Lung (tissue), 12 donors: ENCODE data around the gene BABAM2. TPM values are rescaled to one million over a fixed set of nuclear protein-coding genes. Genes with fewer than 3 reads are reported as not detected.
"Not testable (repeated sequence)": the region's sequence is repeated elsewhere in the genome, so short reads cannot be mapped to it uniquely, and the experiment has no call there.

Experiments
- ATAC-seq: fragments of 200-7000 bp; cut with Tn5 transposase; one replicate; pipeline ENCODE4 v1.9.1; 2020; ENCODE audit warnings: moderate number of reproducible peaks; ENCODE audit not compliant: insufficient read depth, low FRiP score
- DNase-seq, 3 donors: peaks; one replicate each; pipeline ENCODE4 v3.0.0-alpha.2; 2013 to 2017
- H3K27ac ChIP-seq, 2 donors: one replicate each; pipeline ENCODE4 v1.5.1; 2013; ENCODE audit warnings: mild to moderate bottlenecking in 2 of 2, moderate library complexity in 2 of 2, control low read depth in 1 of 2, inconsistent platforms in 1 of 2, low read depth in 1 of 2, low read length in 1 of 2
- H3K27me3 ChIP-seq, 3 donors: one replicate each; pipeline ENCODE4 v1.5.1; 2013; ENCODE audit warnings: low read length in 2 of 3; ENCODE audit not compliant: control insufficient read depth in 3 of 3, insufficient read depth in 3 of 3
- H3K36me3 ChIP-seq, 4 donors: one replicate each; pipeline ENCODE4 v1.5.1; 2013; ENCODE audit warnings: low read length in 4 of 4, mild to moderate bottlenecking in 1 of 4, moderate library complexity in 1 of 4; ENCODE audit not compliant: control insufficient read depth in 4 of 4, insufficient read depth in 4 of 4
- H3K4me1 ChIP-seq, 5 donors: one replicate each; pipeline ENCODE4 v1.5.1; 2013; ENCODE audit warnings: low read length in 5 of 5, mild to moderate bottlenecking in 2 of 5, moderate library complexity in 1 of 5; ENCODE audit not compliant: control insufficient read depth in 5 of 5, insufficient read depth in 5 of 5
- H3K4me3 ChIP-seq: one replicate; pipeline ENCODE4 v1.5.1; 2013; ENCODE audit warnings: mild to moderate bottlenecking, control low read depth, moderate library complexity
- H3K9ac ChIP-seq, 2 donors: one replicate each; pipeline ENCODE4 v1.5.1; 2013; ENCODE audit warnings: low read length in 2 of 2, control low read depth in 1 of 2; ENCODE audit not compliant: insufficient read depth in 1 of 2
- H3K9me3 ChIP-seq, 4 donors: one replicate each; pipeline ENCODE4 v1.5.1; 2013; ENCODE audit warnings: low read length in 3 of 4, mild to moderate bottlenecking in 1 of 4, moderate library complexity in 1 of 4; ENCODE audit not compliant: control insufficient read depth in 4 of 4, insufficient read depth in 3 of 4
- CTCF ChIP-seq: IDR thresholded peaks from 2 replicates; pipeline ENCODE4 v1.5.1; 2012; ENCODE audit warnings: mild to moderate bottlenecking; ENCODE audit errors: control extremely low read depth, extremely low read depth
- WGBS, 2 donors: extraction: QIAGEN DNeasy Blood & Tissue Kit; methylation state at CpG; one replicate each; pipeline ENCODE4 v1.1.7; 2013; 5-methylcytosine and 5-hydroxymethylcytosine counted together
- polyA plus RNA-seq, 2 donors: library from polyadenylated mRNA; stranded (reverse); fragments of 200-250 nt; gene quantifications; one replicate each; pipeline ENCODE4 v1.2.1, GENCODE V29; 2013
- total RNA-seq, 2 donors: library from RNA; depleted of rRNA in 1 of 2; stranded (reverse); fragments of >200 nt in 1 of 2; gene quantifications; one replicate each; pipeline ENCODE4 v1.2.1, GENCODE V29; 2014 to 2021
- donor health status: control.
- donor health status: control.
- donor health status: Bipolar disorder and iron deficiency.
- donor health status: healthy.
- donor health status: DM: yes; HTN: yes; CAD: no.

Gene BABAM2
- total and polyA plus RNA-seq, 4 donors = 19.0 to 43.3 (median 33.7) TPM

GRCh38 chr2:28101892-28102291, 211.4 kb downstream of the BABAM2 start:
- no peak for TF ChIP-seq CTCF
- DNase-seq (no peak), ATAC-seq (no peak)
- 79 to 82% methylated on average over 3 of the region's 3 CpGs for WGBS, 2 donors
- peaks cover 0 to 22% (median 0%) of the 10 kb centered on the region in 5 donors for H3K4me1 ChIP-seq
- no peak overlapping the region for H3K9ac ChIP-seq
- no peaks in the 10 kb centered on the region for H3K36me3 ChIP-seq
- H3K9me3 ChIP-seq = no peaks in the 10 kb centered on the region
- peak overlapping the region in 1 of 2 donors; percentile 81 for H3K27ac ChIP-seq
- no peaks in the 10 kb centered on the region for H3K27me3 ChIP-seq
- H3K4me3 ChIP-seq = no peak overlapping the region

- Histone ChIP-seq H3K4me1 (peaks cover 0 to 19% (median 0%) of the 10 kb centered on the region in 5 donors), H3K4me3 (no peak overlapping the region), H3K9ac (no peak overlapping the region), H3K9me3 (no peaks in the 10 kb centered on the region), H3K27me3 (no peaks in the 10 kb centered on the region), H3K27ac (peak overlapping the region in 1 of 2 donors; percentile 81), H3K36me3 (no peaks in the 10 kb centered on the region)
- WGBS, 2 donors = 49 to 75% methylated on average over 1 of the region's 1 CpG
- DNase-seq (peak in 2 of 3 donors; percentile 58 to 71), ATAC-seq (peak; percentile 66)
- no peak for TF ChIP-seq CTCF
Observed at GRCh38 chr2:28102455-28102874, 211.9 kb downstream of the BABAM2 start.

- no peak overlapping the region for H3K4me3 ChIP-seq
- H3K9ac ChIP-seq = no peak overlapping the region
- no peaks in the 10 kb centered on the region for H3K27me3 ChIP-seq
- H3K4me1 ChIP-seq = peaks cover 0 to 17% (median 0%) of the 10 kb centered on the region in 5 donors
- 90 to 94% methylated on average over 2 of the region's 2 CpGs for WGBS, 2 donors
- H3K27ac ChIP-seq = peak overlapping the region in 1 of 2 donors; percentile 23
- no peak for DNase-seq
- ATAC-seq = no peak
- no peak for TF ChIP-seq CTCF
- H3K9me3 ChIP-seq = no peaks in the 10 kb centered on the region
- no peaks in the 10 kb centered on the region for H3K36me3 ChIP-seq
Observed at GRCh38 chr2:28103611-28104010, 213.1 kb downstream of the BABAM2 start.

- ATAC-seq = no peak
- H3K27me3 ChIP-seq = no peaks in the 10 kb centered on the region
- no peak overlapping the region for H3K9ac ChIP-seq
- H3K4me3 ChIP-seq = no peak overlapping the region
- H3K4me1 ChIP-seq = peaks cover 0 to 5% (median 0%) of the 10 kb centered on the region in 5 donors
- WGBS, 2 donors = 86 to 92% methylated on average over 2 of the region's 2 CpGs
- H3K27ac ChIP-seq = no peak overlapping the region
- DNase-seq = no peak
- no peak for TF ChIP-seq CTCF
- no peaks in the 10 kb centered on the region for H3K9me3 ChIP-seq
- H3K36me3 ChIP-seq = no peaks in the 10 kb centered on the region
Observed at GRCh38 chr2:28108143-28108542, 217.6 kb downstream of the BABAM2 start.

- not testable (repeated sequence) for H3K4me1 ChIP-seq, H3K4me3 ChIP-seq, H3K9me3 ChIP-seq, H3K36me3 ChIP-seq, DNase-seq, ATAC-seq, H3K9ac ChIP-seq, H3K27ac ChIP-seq, H3K27me3 ChIP-seq
Observed at GRCh38 chr2:28113771-28114170, 223.2 kb downstream of the BABAM2 start.
